Naive thymus-derived CD4-positive, alpha-beta T cell (primary cell): ENCODE results near the gene SMG5. TPM values are rescaled to one million over a fixed set of nuclear protein-coding genes. Genes with fewer than 3 reads are reported as not detected.
A peak's percentile ranks its signal among the peaks of the same experiment; 100 is the strongest.

ENCODE experiments used
- ATAC-seq: fragments of 150-1000 bp; cut with Tn5 transposase; 2 replicates; pipeline ENCODE4 v1.10.0; 2021; ENCODE audit warnings: mild to moderate bottlenecking, moderate library complexity
- CTCF ChIA-PET: fragments of 350-600 bp; sonication (Branson Sonifier 250); formaldehyde crosslinking; loops from one replicate; lab custom pipeline; 2021; ENCODE audit warnings: antibody characterized with exemption; lab: Charles Lee
- POLR2A ChIA-PET: fragments of 350-600 bp; sonication (Branson Sonifier 250); formaldehyde crosslinking; loops from one replicate; lab custom pipeline; 2021; ENCODE audit warnings: antibody characterized with exemption, inconsistent platforms; lab: Charles Lee
- DNase-seq, 9 donors: peaks; one replicate each; pipeline versions ENCODE4 v3.0.0 to v3.0.0-alpha.2; 2020 to 2022; ENCODE audit warnings: mixed read lengths in 1 of 9
- H3K27ac ChIP-seq: one replicate; pipeline ENCODE4 v1.7.0; 2013; ENCODE audit warnings: mild to moderate bottlenecking, low read depth, low read length, moderate library complexity
- H3K27me3 ChIP-seq, 2 donors: one replicate each; pipeline ENCODE4 v1.7.0; 2013; ENCODE audit warnings: low read length in 2 of 2, mild to moderate bottlenecking in 2 of 2, moderate library complexity in 2 of 2; ENCODE audit not compliant: control insufficient read depth in 2 of 2, insufficient read depth in 2 of 2
- H3K36me3 ChIP-seq, 3 experiments: 1 replicate in 2 of 3; 2 replicates in 1 of 3; pipeline ENCODE4 v1.7.0; 2013; ENCODE audit warnings: low read length in 3 of 3, mild to moderate bottlenecking in 3 of 3, moderate library complexity in 1 of 3; ENCODE audit not compliant: insufficient read depth in 3 of 3, control insufficient read depth in 2 of 3
- H3K4me1 ChIP-seq, 2 donors: one replicate each; pipeline ENCODE4 v1.7.0; 2013; ENCODE audit warnings: low read length in 2 of 2, mild to moderate bottlenecking in 2 of 2, moderate library complexity in 1 of 2; ENCODE audit not compliant: control insufficient read depth in 2 of 2, insufficient read depth in 2 of 2
- H3K4me3 ChIP-seq: 2 replicates; pipeline ENCODE4 v1.7.0; 2013; ENCODE audit warnings: mild to moderate bottlenecking, low read length
- H3K9me3 ChIP-seq, 3 experiments: 1 replicate in 2 of 3; 2 replicates in 1 of 3; pipeline ENCODE4 v1.7.0; 2013; ENCODE audit warnings: low read length in 3 of 3; ENCODE audit not compliant: control insufficient read depth in 2 of 3
- H3K27ac Mint-ChIP-seq, 9 donors: one replicate each; pipeline ENCODE4 v1.8.0; 2020 to 2022; ENCODE audit warnings: mixed read lengths in 9 of 9, mild to moderate bottlenecking in 8 of 9, moderate library complexity in 5 of 9, inconsistent platforms in 2 of 9
- H3K27me3 Mint-ChIP-seq, 5 donors: one replicate each; pipeline ENCODE4 v1.8.0; 2021 to 2022; ENCODE audit warnings: mixed read lengths in 5 of 5, mild to moderate bottlenecking in 1 of 5
- H3K36me3 Mint-ChIP-seq, 5 donors: one replicate each; pipeline ENCODE4 v1.8.0; 2020 to 2022; ENCODE audit warnings: mixed read lengths in 5 of 5, mild to moderate bottlenecking in 3 of 5, inconsistent platforms in 1 of 5
- H3K4me1 Mint-ChIP-seq, 7 donors: one replicate each; pipeline ENCODE4 v1.8.0; 2020 to 2022; ENCODE audit warnings: mixed read lengths in 7 of 7, mild to moderate bottlenecking in 3 of 7, inconsistent platforms in 1 of 7
- H3K4me3 Mint-ChIP-seq, 10 donors: one replicate each; pipeline ENCODE4 v1.8.0; 2020 to 2022; ENCODE audit warnings: mild to moderate bottlenecking in 10 of 10, mixed read lengths in 10 of 10, moderate library complexity in 6 of 10, inconsistent platforms in 2 of 10
- H3K9me3 Mint-ChIP-seq, 11 donors: one replicate each; pipeline ENCODE4 v1.8.0; 2020 to 2022; ENCODE audit warnings: mixed read lengths in 11 of 11, mild to moderate bottlenecking in 4 of 11, inconsistent platforms in 1 of 11, moderate library complexity in 1 of 11
- intact Hi-C, 2 donors: fragments of 100-400 bp; cut with micrococcal nuclease; formaldehyde crosslinking; loops; one replicate each; pipeline ENCODE4 v1.15.1; 2023
- polyA plus RNA-seq, 2 donors: library from polyadenylated mRNA; unstranded; fragments of 300-500 nt; fragmentation: Illumina TruSeq; gene quantifications; one replicate each; pipeline ENCODE4 v1.2.3, GENCODE V29; 2021
- total RNA-seq, 6 experiments: library from RNA in 5 of 6; stranded (reverse) in 5 of 6; gene quantifications; 1 replicate in 5 of 6; 2 replicates in 1 of 6; pipeline ENCODE4 v1.2.3 and lab custom pipeline; 2021 to 2026

Gene SMG5
- total and polyA plus RNA-seq, 7 experiments from 2014 or later: 14.4 to 74.0 (median 65.7) TPM

DNA sequence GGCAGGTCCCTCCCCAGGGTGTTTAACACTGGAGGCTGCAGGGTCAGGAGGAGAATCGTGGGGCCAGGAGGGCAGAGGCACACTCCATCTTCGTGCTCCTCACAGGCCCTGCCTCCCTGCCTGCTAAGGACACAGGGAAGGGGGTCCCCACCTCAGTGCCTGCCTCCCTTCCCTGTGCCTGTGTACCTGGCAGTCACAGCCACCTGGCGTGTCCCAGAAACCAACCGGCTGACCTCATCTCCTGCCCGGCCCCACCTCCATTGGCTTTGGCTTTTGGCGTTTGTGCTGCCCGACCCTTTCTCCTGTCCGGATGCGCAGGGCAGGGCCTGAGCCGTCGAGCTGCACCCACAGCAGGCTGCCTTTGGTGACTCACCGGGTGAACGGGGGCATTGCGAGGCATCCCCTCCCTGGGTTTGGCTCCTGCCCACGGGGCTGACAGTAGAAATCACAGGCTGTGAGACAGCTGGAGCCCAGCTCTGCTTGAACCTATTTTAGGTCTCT, 41.3 kb downstream of the SMG5 start:
- Mint-ChIP-seq H3K36me3 (peaks cover 0 to 38% (median 12%) of the 10 kb centered on the region in 5 donors), H3K27me3 (peaks cover 0 to 6% (median 0%) of the 10 kb centered on the region in 5 donors), H3K9me3 (peaks cover 0 to 1% (median 0%) of the 10 kb centered on the region in 11 donors), H3K4me3 (no peak overlapping the region), H3K27ac (no peak overlapping the region), H3K4me1 (peaks cover 0 to 24% (median 18%) of the 10 kb centered on the region in 7 donors)
- POLR2A ChIA-PET: interaction anchor here (0.5 kb wide), 1 partner anchor 461 kb away, joined by 3 read pairs; no protein-coding TSS in a partner anchor
- H3K27me3 ChIP-seq: no peaks in the 10 kb centered on the region
- no peak overlapping the region for H3K27ac ChIP-seq
- H3K36me3 ChIP-seq: peaks cover 0 to 48% (median 18%) of the 10 kb centered on the region in 3 experiments
- CTCF ChIA-PET: no interaction called here
- no peak for DNase-seq
- no peaks in the 10 kb centered on the region for H3K9me3 ChIP-seq
- no peak overlapping the region for H3K4me3 ChIP-seq
- H3K4me1 ChIP-seq: peaks cover 8 to 10% of the 10 kb centered on the region in 2 donors
- ATAC-seq: no peak
- intact Hi-C loops: no loop called here

DNA sequence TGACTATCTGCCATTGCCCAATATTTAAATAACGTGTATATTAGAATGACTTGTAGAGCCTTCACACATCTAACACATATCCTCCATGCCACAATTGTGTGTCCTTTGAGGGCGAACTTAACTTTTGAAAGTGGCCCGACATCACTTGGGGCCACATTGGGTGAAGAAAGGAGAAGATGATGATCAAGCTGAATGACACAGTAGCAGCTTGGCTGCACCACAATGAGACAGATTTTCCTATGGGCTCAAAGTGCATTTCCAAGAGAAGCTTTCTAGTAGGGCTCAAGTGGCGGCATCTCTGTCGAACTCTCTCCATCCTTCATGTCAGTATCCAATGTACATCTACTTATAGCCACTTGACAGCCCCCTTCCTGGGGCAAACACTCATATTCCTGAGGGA, 44.4 kb downstream of the SMG5 start:
- CTCF ChIA-PET: interaction anchor here (1.8 kb wide), 1 partner anchor 12 kb away, joined by 4 read pairs; no protein-coding TSS in a partner anchor
- intact Hi-C loops: no loop called here
- H3K36me3 Mint-ChIP-seq: peaks cover 0 to 53% (median 18%) of the 10 kb centered on the region in 5 donors

DNA sequence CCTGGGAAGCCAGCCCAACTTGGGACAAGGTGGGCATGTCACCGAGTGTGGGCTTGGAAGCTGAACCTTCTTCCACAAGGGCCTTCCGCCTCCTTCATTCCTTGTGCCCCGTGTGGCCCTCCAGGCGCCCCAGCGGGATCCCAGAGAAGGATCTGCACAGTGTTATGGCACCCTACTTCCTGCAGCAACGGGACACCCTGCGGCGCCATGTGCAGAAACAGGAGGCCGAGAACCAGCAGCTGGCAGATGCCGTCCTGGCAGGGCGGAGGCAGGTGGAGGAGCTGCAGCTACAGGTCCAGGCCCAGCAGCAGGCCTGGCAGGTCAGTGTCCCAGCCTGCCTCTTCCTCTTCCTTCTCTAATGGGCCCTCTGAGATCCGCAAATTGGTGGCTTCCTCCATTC, 46.5 kb downstream of the SMG5 start:
- CTCF ChIA-PET: no interaction called here

More for the DNA sequence above, 44.4 kb downstream of the SMG5 start:
- H3K27me3 ChIP-seq: no peaks in the 10 kb centered on the region
- POLR2A ChIA-PET: interaction anchor here (0.7 kb wide), 1 partner anchor 470 kb away, joined by 3 read pairs; no protein-coding TSS in a partner anchor
- peaks cover 0 to 2% (median 0%) of the 10 kb centered on the region in 11 donors for H3K9me3 Mint-ChIP-seq
- no peak overlapping the region for H3K27ac Mint-ChIP-seq
- H3K9me3 ChIP-seq: no peaks in the 10 kb centered on the region
- no peaks in the 10 kb centered on the region for H3K4me1 ChIP-seq
- H3K27me3 Mint-ChIP-seq: no peaks in the 10 kb centered on the region
- no peak for ATAC-seq
- H3K4me3 ChIP-seq: no peak overlapping the region
- peaks cover 0 to 4% (median 0%) of the 10 kb centered on the region in 7 donors for H3K4me1 Mint-ChIP-seq
- peaks cover 0 to 73% (median 26%) of the 10 kb centered on the region in 3 experiments for H3K36me3 ChIP-seq
- no peak overlapping the region for H3K4me3 Mint-ChIP-seq
- no peak overlapping the region for H3K27ac ChIP-seq
- DNase-seq: no peak

DNA sequence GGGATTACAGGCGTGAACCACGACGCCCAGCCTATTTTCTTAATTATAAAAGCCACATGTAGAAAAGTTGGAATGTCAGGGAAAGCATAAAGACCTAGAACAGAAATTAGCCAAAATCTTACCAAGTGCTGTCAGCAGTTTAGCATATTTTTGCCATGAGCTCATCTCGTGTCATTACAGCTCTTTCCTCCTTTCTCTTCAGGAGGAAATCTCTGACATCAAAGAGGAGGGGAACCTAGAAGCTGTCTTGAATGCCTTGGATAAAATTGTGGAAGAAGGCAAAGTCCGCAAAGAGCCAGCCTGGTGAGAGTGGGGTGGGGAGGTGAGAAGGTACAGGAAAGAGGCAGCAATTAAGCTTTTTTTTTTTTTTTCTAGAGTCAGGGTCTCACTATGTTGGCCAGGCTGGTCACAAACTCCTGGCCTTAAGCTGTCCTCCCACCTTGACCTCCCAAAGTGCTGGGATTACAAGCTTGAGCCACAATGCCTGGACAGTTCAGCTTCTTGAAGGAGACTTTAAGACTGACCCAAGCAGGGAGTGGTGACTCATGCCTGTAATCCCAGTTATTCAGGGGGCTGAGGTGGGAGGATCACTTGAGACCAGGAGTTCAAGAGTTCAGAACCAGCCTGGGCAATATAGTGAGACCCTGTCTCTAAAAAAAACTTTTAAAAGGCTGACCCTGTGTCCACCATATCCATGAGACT, 49.0 kb downstream of the SMG5 start:
- Mint-ChIP-seq H3K36me3 (peaks cover 0 to 40% (median 14%) of the 10 kb centered on the region in 5 donors), H3K9me3 (peaks cover 0 to 2% (median 0%) of the 10 kb centered on the region in 11 donors), H3K27me3 (no peaks in the 10 kb centered on the region), H3K27ac (peak overlapping the region in 1 of 9 donors; percentile 61), H3K4me3 (no peak overlapping the region), H3K4me1 (peaks cover 0 to 4% (median 0%) of the 10 kb centered on the region in 7 donors)
- Histone ChIP-seq H3K36me3 (peaks cover 0 to 58% (median 22%) of the 10 kb centered on the region in 3 experiments), H3K9me3 (no peaks in the 10 kb centered on the region), H3K4me1 (no peaks in the 10 kb centered on the region), H3K27ac (no peak overlapping the region), H3K27me3 (no peaks in the 10 kb centered on the region), H3K4me3 (no peak overlapping the region)
- DNase-seq: no peak
- intact Hi-C loops: no loop called here
- ATAC-seq: no peak
- CTCF ChIA-PET: interaction anchor here (0.6 to 1.4 kb wide), 3 partner anchors 9 to 104 kb away, joined by 3 to 4 read pairs (median 4); no protein-coding TSS in a partner anchor
- POLR2A ChIA-PET: interaction anchor here (1.0 kb wide), 1 partner anchor 9 kb away, joined by 3 read pairs; no protein-coding TSS in a partner anchor

More for the DNA sequence above, 46.5 kb downstream of the SMG5 start:
- no peaks in the 10 kb centered on the region for H3K27me3 ChIP-seq
- H3K27ac ChIP-seq: no peak overlapping the region
- ATAC-seq (no peak), DNase-seq (no peak)
- H3K9me3 ChIP-seq: no peaks in the 10 kb centered on the region
- Mint-ChIP-seq H3K4me3 (no peak overlapping the region), H3K27ac (no peak overlapping the region), H3K36me3 (peaks cover 0 to 53% (median 18%) of the 10 kb centered on the region in 5 donors), H3K4me1 (peaks cover 0 to 4% (median 0%) of the 10 kb centered on the region in 7 donors), H3K27me3 (no peaks in the 10 kb centered on the region), H3K9me3 (peaks cover 0 to 2% (median 0%) of the 10 kb centered on the region in 11 donors)
- intact Hi-C loops: no loop called here
- peaks cover 0 to 71% (median 26%) of the 10 kb centered on the region in 3 experiments for H3K36me3 ChIP-seq
- no peaks in the 10 kb centered on the region for H3K4me1 ChIP-seq
- H3K4me3 ChIP-seq: no peak overlapping the region
- POLR2A ChIA-PET: no interaction called here

DNA sequence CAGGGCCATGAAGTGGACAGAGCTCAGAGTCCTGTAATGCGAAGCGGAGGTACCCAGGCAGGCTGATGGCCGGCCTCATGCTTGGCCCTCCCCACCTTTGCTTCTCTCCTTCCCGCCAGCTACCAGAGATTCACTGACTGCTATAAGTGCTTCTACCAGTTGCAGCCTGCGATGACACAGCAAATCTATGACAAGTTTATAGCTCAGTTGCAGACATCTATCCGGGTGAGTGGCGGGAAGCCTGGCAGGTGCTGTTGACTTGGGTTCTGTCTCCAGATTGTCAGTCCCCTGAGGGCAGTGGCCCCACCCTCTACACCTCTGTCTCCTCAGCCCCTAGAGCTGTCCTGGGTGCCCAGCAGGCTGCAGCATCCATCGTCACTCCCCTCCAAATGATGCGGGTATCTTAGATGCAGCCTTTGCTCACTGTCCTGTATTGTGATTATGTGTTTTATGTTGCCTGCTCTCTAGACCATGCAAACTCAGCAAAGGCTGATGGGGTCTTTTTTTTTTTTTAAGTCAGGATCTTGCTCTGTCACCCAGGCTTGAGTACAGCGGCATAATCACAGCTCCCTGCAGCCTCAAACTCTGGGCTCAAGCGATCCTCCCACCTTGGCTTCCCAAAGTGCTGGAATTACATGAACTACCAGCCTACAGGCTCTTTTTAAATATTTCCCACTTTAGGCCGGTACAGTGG, 50.3 kb downstream of the SMG5 start:
- H3K27me3 Mint-ChIP-seq: no peaks in the 10 kb centered on the region
- H3K4me1 Mint-ChIP-seq: peaks cover 0 to 5% (median 0%) of the 10 kb centered on the region in 7 donors
- no peak overlapping the region for H3K4me3 ChIP-seq
- H3K9me3 Mint-ChIP-seq: peaks cover 0 to 2% (median 0%) of the 10 kb centered on the region in 11 donors
- no peak for ATAC-seq
- no peaks in the 10 kb centered on the region for H3K4me1 ChIP-seq
- ChIA-PET CTCF (interaction anchor here (1.4 kb wide), 1 partner anchor 86 kb away, joined by 4 read pairs; no protein-coding TSS in a partner anchor), POLR2A (no interaction called here)
- peaks cover 0 to 51% (median 12%) of the 10 kb centered on the region in 3 experiments for H3K36me3 ChIP-seq
- intact Hi-C loops: no loop called here
- H3K27ac Mint-ChIP-seq: peak overlapping the region in 1 of 9 donors; percentile 32
- H3K27me3 ChIP-seq: no peaks in the 10 kb centered on the region
- H3K4me3 Mint-ChIP-seq: no peak overlapping the region
- H3K36me3 Mint-ChIP-seq: peaks cover 0 to 37% (median 13%) of the 10 kb centered on the region in 5 donors
- no peak for DNase-seq
- H3K9me3 ChIP-seq: no peaks in the 10 kb centered on the region
- H3K27ac ChIP-seq: no peak overlapping the region

DNA sequence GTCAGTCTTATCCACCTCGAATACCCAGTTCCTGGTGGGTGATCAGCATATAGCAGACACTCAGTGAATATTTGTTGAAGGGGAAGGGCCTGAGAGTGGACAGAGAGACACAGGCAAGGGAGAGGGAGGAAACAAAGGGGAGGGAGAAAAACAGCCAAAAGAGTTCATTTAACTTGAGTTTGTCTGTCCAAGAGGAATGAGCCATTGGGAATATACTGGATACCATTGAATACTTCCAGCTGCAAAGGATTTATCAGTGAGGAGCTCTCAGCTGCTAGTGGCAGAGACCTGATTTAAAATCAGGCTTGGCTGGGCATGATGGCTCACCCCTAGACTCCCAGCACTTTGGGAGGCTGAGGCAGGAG, 52.2 kb downstream of the SMG5 start:
- Mint-ChIP-seq H3K27me3 (no peaks in the 10 kb centered on the region), H3K9me3 (peaks cover 0 to 2% (median 0%) of the 10 kb centered on the region in 11 donors), H3K36me3 (peaks cover 0 to 27% (median 9%) of the 10 kb centered on the region in 5 donors), H3K4me1 (peaks cover 2 to 14% (median 2%) of the 10 kb centered on the region in 7 donors), H3K4me3 (no peak overlapping the region), H3K27ac (peak overlapping the region in 2 of 9 donors; percentile 13 to 33)
- POLR2A ChIA-PET: interaction anchor here (1.5 kb wide), 1 partner anchor 52 kb away, joined by 3 read pairs; the partner anchor contains the start of gene SMG5
- CTCF ChIA-PET: no interaction called here
- ATAC-seq: no peak
- Histone ChIP-seq H3K27me3 (no peaks in the 10 kb centered on the region), H3K4me3 (no peak overlapping the region), H3K9me3 (no peaks in the 10 kb centered on the region), H3K36me3 (peaks cover 0 to 42% (median 0%) of the 10 kb centered on the region in 3 experiments), H3K4me1 (no peaks in the 10 kb centered on the region), H3K27ac (no peak overlapping the region)
- DNase-seq: no peak
- intact Hi-C loops: no loop called here
